ENCODE results near the gene DRD2.

DNA sequence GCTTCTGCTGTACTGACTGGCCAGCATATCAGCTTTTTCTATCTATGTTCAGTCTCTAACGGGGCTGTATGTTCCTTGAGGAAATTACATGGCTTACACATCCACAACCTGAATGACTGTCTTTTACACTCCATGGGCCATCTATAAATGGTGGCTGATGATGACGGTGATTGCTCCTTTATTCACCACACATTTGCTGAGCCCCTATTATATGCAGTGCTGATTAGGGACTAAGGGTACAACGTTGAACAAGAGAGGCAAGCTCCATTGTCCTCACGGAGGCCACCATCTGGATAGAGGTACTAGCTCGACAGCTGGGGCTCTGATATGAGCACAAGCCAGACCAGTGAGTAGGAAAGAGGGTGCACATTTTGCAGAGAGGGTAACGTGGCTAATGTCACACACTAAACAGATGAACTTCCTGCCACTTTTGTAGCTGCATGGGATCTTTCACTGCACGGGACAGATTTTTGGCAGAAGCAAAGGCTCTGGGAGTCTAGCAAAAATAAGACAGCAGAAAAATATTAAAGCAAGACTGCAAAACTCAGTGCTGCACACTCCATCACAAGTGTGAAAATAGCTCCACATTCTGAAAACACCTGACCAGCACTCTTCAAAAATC lies 30.6 kb downstream of the DRD2 start:
- TF ChIP-seq YY1 (tag by site-specific recombination; IDR thresholded peaks at IDR 0.05) (no peak), ZSCAN18 (tag by site-specific recombination; IDR thresholded peaks at IDR 0.05) (no peak), CTCF (tag by site-specific recombination; IDR thresholded peaks at IDR 0.05) (no peak), ZNF660 (tag by site-specific recombination; IDR thresholded peaks at IDR 0.05) (no peak), ZNF311 (tag by site-specific recombination; IDR thresholded peaks at IDR 0.05; ENCODE audit: borderline replicate concordance) (no peak), ZNF530 (tag by site-specific recombination; IDR thresholded peaks at IDR 0.05; ENCODE audit: low read depth) (no peak), WT1 (tag by site-specific recombination; IDR thresholded peaks at IDR 0.05) (no peak), ZNF843 (tag by site-specific recombination; IDR thresholded peaks at IDR 0.05) (no peak)
- TF ChIP-seq, protein P1, sequence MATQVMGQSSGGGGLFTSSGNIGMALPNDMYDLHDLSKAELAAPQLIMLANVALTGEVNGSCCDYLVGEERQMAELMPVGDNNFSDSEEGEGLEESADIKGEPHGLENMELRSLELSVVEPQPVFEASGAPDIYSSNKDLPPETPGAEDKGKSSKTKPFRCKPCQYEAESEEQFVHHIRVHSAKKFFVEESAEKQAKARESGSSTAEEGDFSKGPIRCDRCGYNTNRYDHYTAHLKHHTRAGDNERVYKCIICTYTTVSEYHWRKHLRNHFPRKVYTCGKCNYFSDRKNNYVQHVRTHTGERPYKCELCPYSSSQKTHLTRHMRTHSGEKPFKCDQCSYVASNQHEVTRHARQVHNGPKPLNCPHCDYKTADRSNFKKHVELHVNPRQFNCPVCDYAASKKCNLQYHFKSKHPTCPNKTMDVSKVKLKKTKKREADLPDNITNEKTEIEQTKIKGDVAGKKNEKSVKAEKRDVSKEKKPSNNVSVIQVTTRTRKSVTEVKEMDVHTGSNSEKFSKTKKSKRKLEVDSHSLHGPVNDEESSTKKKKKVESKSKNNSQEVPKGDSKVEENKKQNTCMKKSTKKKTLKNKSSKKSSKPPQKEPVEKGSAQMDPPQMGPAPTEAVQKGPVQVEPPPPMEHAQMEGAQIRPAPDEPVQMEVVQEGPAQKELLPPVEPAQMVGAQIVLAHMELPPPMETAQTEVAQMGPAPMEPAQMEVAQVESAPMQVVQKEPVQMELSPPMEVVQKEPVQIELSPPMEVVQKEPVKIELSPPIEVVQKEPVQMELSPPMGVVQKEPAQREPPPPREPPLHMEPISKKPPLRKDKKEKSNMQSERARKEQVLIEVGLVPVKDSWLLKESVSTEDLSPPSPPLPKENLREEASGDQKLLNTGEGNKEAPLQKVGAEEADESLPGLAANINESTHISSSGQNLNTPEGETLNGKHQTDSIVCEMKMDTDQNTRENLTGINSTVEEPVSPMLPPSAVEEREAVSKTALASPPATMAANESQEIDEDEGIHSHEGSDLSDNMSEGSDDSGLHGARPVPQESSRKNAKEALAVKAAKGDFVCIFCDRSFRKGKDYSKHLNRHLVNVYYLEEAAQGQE (tag by site-specific recombination; IDR thresholded peaks at IDR 0.05), result no peak
- TF ChIP-seq, protein P2, sequence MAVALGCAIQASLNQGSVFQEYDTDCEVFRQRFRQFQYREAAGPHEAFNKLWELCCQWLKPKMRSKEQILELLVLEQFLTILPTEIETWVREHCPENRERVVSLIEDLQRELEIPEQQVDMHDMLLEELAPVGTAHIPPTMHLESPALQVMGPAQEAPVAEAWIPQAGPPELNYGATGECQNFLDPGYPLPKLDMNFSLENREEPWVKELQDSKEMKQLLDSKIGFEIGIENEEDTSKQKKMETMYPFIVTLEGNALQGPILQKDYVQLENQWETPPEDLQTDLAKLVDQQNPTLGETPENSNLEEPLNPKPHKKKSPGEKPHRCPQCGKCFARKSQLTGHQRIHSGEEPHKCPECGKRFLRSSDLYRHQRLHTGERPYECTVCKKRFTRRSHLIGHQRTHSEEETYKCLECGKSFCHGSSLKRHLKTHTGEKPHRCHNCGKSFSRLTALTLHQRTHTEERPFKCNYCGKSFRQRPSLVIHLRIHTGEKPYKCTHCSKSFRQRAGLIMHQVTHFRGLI (tag by site-specific recombination; IDR thresholded peaks at IDR 0.05), result no peak

All from HEK293 (cell line).